Measurements from ENCODE around the gene PGM2L1.

PGM2L1 gene

DNA sequence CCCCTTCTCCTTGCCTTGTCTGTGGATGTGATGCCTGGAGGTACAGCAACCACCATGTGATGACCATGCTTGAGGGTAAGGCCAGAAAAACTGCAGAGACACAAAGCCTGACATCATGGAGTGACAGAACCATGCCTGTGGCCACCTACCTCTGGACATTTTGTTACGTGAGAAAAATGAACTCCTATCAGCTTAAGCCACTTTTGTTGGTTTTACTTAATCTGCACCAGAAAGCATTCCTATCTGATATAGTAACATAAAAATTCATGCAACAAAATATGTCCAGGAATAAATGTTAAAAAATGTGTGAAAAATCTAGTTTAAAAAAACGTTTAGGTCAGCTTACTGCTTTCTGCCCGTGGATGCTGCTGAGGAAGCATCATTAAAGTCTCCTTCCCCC lies 44.2 kb downstream of the PGM2L1 start:
- TF ChIP-seq FOXA1 (IDR thresholded peaks at IDR 0.05): no peak
- ChIA-PET CTCF (no interaction called here), POLR2A (no interaction called here)
- DNase-seq (ENCODE audit: extremely low spot score): no peak

GRCh38 chr11:74347381-74347780 lies 50.9 kb downstream of the PGM2L1 start:
- CTCF ChIA-PET: no interaction called here
- TF ChIP-seq HDGF (IDR thresholded peaks at IDR 0.05; ENCODE audit: borderline replicate concordance): no peak
- no peak for TF ChIP-seq FOXK2 (IDR thresholded peaks at IDR 0.05)
- no peak for TF ChIP-seq SUZ12 (IDR thresholded peaks at IDR 0.05)
- no peak for TF ChIP-seq LEF1 (IDR thresholded peaks at IDR 0.05; ENCODE audit: borderline replicate concordance)
- POLR2A ChIA-PET: no interaction called here
- no peak for DNase-seq (ENCODE audit: extremely low spot score)

- POLR2A ChIA-PET: no interaction called here
- TF ChIP-seq SUZ12 (IDR thresholded peaks at IDR 0.05) (no peak), NFRKB (IDR thresholded peaks at IDR 0.05) (no peak), ZNF384 (IDR thresholded peaks at IDR 0.05) (no peak), TARDBP (IDR thresholded peaks at IDR 0.05) (no peak), ARNT (IDR thresholded peaks at IDR 0.05) (no peak), HDGF (IDR thresholded peaks at IDR 0.05; ENCODE audit: borderline replicate concordance) (no peak), BHLHE40 (IDR thresholded peaks at IDR 0.05; ENCODE audit: borderline replicate concordance) (no peak)
- TF ChIP-seq, protein P1, sequence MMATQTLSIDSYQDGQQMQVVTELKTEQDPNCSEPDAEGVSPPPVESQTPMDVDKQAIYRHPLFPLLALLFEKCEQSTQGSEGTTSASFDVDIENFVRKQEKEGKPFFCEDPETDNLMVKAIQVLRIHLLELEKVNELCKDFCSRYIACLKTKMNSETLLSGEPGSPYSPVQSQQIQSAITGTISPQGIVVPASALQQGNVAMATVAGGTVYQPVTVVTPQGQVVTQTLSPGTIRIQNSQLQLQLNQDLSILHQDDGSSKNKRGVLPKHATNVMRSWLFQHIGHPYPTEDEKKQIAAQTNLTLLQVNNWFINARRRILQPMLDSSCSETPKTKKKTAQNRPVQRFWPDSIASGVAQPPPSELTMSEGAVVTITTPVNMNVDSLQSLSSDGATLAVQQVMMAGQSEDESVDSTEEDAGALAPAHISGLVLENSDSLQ (IDR thresholded peaks at IDR 0.05): no peak
- no peak for DNase-seq (ENCODE audit: extremely low spot score)
- CTCF ChIA-PET: interaction anchor here (0.5 kb wide), 1 partner anchor 11 kb away, joined by 3 read pairs; no protein-coding TSS in a partner anchor
Measured at GRCh38 chr11:74345420-74345819, 52.8 kb downstream of the PGM2L1 start.

DNA sequence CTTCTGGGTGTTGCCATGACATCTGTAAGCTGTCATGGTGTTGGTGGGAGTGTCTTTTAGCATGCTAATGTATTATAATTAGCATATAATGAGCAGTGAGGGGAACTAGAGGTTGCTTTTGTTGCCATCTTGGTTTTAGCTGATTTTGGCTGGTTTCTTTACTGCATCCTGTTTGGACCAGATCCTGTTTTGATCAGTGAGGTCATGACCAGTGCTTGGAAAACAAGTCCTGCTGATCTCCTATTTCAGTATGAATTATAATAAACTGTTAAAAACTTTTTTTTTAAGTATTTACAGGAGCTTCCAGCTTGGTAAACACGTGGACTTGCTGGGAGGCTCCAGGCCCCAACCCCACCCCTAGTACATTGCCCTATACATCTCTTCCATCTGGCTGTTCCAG lies 56.3 kb downstream of the PGM2L1 start:
- ChIA-PET POLR2A (no interaction called here), CTCF (no interaction called here)
- DNase-seq (ENCODE audit: extremely low spot score): no peak
- TF ChIP-seq ELF4 (IDR thresholded peaks at IDR 0.05): no peak

DNA sequence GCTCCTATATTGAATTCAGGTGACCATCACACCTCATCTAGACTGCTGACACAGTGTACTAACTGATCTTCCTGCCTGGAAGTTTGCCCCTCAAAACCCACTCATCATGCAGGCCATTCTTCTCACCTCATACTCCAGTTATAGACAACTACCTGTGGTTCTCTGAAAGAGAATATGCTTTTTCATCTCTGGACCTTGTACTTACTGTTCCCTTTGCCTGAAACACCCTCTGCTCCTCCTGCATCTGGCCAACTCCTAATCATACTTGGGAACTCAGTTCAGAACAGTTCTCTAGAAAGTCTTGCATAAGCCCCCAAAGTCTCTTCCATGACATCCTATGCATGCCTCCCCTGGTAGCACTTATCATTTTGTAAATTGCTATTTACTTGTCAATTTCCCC lies 58.6 kb downstream of the PGM2L1 start:
- CTCF ChIA-PET: no interaction called here
- POLR2A ChIA-PET: no interaction called here
- TF ChIP-seq, protein P1 (IDR thresholded peaks at IDR 0.05): no peak
- TF ChIP-seq ELF4 (IDR thresholded peaks at IDR 0.05): no peak
- TF ChIP-seq SP1 (IDR thresholded peaks at IDR 0.05): no peak
- TF ChIP-seq L3MBTL2 (conservative IDR thresholded peaks at IDR 0.05): no peak
- TF ChIP-seq FOXK2 (IDR thresholded peaks at IDR 0.05): no peak
- TF ChIP-seq ZNF384 (IDR thresholded peaks at IDR 0.05): no peak
- no peak for TF ChIP-seq TARDBP (IDR thresholded peaks at IDR 0.05)
- TF ChIP-seq FOXM1 (IDR thresholded peaks at IDR 0.05; ENCODE audit: borderline replicate concordance): no peak
- no peak for TF ChIP-seq FOXA1 (IDR thresholded peaks at IDR 0.05)
- TF ChIP-seq ARNT (IDR thresholded peaks at IDR 0.05): no peak
- no peak for TF ChIP-seq HDGF (IDR thresholded peaks at IDR 0.05; ENCODE audit: borderline replicate concordance)
- no peak for TF ChIP-seq LEF1 (IDR thresholded peaks at IDR 0.05; ENCODE audit: borderline replicate concordance)
- no peak for TF ChIP-seq CTBP1 (IDR thresholded peaks at IDR 0.05; ENCODE audit: borderline replicate concordance)
- TF ChIP-seq SUZ12 (IDR thresholded peaks at IDR 0.05): no peak
- TF ChIP-seq NFRKB (IDR thresholded peaks at IDR 0.05): no peak
- no peak for TF ChIP-seq BHLHE40 (IDR thresholded peaks at IDR 0.05; ENCODE audit: borderline replicate concordance)
- DNase-seq (ENCODE audit: extremely low spot score): no peak

- no peak for DNase-seq (ENCODE audit: extremely low spot score)
- CTCF ChIA-PET: no interaction called here
- POLR2A ChIA-PET: no interaction called here
- TF ChIP-seq FOXK2 (IDR thresholded peaks at IDR 0.05): no peak
- TF ChIP-seq, protein P1 (IDR thresholded peaks at IDR 0.05): no peak
- TF ChIP-seq BHLHE40 (IDR thresholded peaks at IDR 0.05; ENCODE audit: borderline replicate concordance): no peak
- TF ChIP-seq SUZ12 (IDR thresholded peaks at IDR 0.05): no peak
- TF ChIP-seq ZNF384 (IDR thresholded peaks at IDR 0.05): no peak
- no peak for TF ChIP-seq SP1 (IDR thresholded peaks at IDR 0.05)
- no peak for TF ChIP-seq NFRKB (IDR thresholded peaks at IDR 0.05)
- TF ChIP-seq FOXA1 (IDR thresholded peaks at IDR 0.05): no peak
Measured at GRCh38 chr11:74338963-74339362, 59.3 kb downstream of the PGM2L1 start.

GRCh38 chr11:74333193-74333592 lies 65.0 kb downstream of the PGM2L1 start:
- TF ChIP-seq ELF4 (IDR thresholded peaks at IDR 0.05) (no peak), FOXA1 (IDR thresholded peaks at IDR 0.05) (no peak), TARDBP (IDR thresholded peaks at IDR 0.05) (no peak), HDGF (IDR thresholded peaks at IDR 0.05; ENCODE audit: borderline replicate concordance) (no peak), NFRKB (IDR thresholded peaks at IDR 0.05) (no peak), FOXM1 (IDR thresholded peaks at IDR 0.05; ENCODE audit: borderline replicate concordance) (no peak), SP1 (IDR thresholded peaks at IDR 0.05) (no peak), L3MBTL2 (conservative IDR thresholded peaks at IDR 0.05) (no peak), FOXK2 (IDR thresholded peaks at IDR 0.05) (no peak), LEF1 (IDR thresholded peaks at IDR 0.05; ENCODE audit: borderline replicate concordance) (no peak), CTBP1 (IDR thresholded peaks at IDR 0.05; ENCODE audit: borderline replicate concordance) (no peak), ZNF384 (IDR thresholded peaks at IDR 0.05) (no peak), SUZ12 (IDR thresholded peaks at IDR 0.05) (no peak), BHLHE40 (IDR thresholded peaks at IDR 0.05; ENCODE audit: borderline replicate concordance) (no peak)
- CTCF ChIA-PET: no interaction called here
- POLR2A ChIA-PET: interaction anchor here (1.0 kb wide), 1 partner anchor 65 kb away, joined by 4 read pairs; the partner anchor contains the start of gene PGM2L1
- no peak for DNase-seq (ENCODE audit: extremely low spot score)
